HepG2 (cell line): ENCODE data around the gene IL1RL2. TPM values are rescaled to one million over a fixed set of nuclear protein-coding genes. Genes with fewer than 3 reads are reported as not detected.

Experiments
- ATAC-seq: fragments of 200-7000 bp; cut with Tn5 transposase; 3 replicates; pipeline ENCODE4 v1.9.1; 2020; ENCODE audit warnings: mild to moderate bottlenecking, moderate library complexity
- BruUV-seq: library from RNA; stranded (reverse); fragments of 400-500 nt; replicated peaks from 2 replicates; lab custom pipeline; 2021; lab: Mats Ljungman, UMichigan
- CTCF ChIA-PET: fragments of 300-600 bp; formaldehyde crosslinking; extraction: SDS; loops from one replicate; lab custom pipeline; 2021; ENCODE audit warnings: low total read pairs, inconsistent platforms, low intra/inter-chr PET ratio; lab: Yijun Ruan, JAX
- POLR2A ChIA-PET: fragments of 350-600 bp; sonication (Branson Sonifier 250); formaldehyde crosslinking; loops from one replicate; lab custom pipeline; 2020; ENCODE audit warnings: antibody characterized with exemption, inconsistent platforms; lab: Yijun Ruan, JAX
- DNase-seq: peaks from one replicate; pipeline ENCODE4 v3.0.0-alpha.2; 2015; ENCODE audit warnings: low spot score
- FAIRE-seq: peaks from 3 replicates; lab custom pipeline; 2011; peaks lifted over from hg19 to GRCh38; lab: Jason Lieb, UNC
- H2AFZ ChIP-seq: one replicate; pipeline ENCODE4 v1.6.1; 2011; ENCODE audit warnings: low read length, inconsistent platforms
- H3K27ac ChIP-seq: fragments of 300-600 bp; 3 replicates; pipeline ENCODE4 v1.8.0; 2011; ENCODE audit warnings: mixed run types, mild to moderate bottlenecking, mixed read lengths, low read length, inconsistent platforms; ENCODE audit not compliant: insufficient read depth; ENCODE audit errors: extremely low read length
- H3K27me3 ChIP-seq, 2 experiments: fragments of 200-600 bp in 1 of 2; 2 replicates in 1 of 2; 3 replicates in 1 of 2; pipeline versions ENCODE4 v1.6.0 to v1.8.0; 2011; ENCODE audit warnings: low read length in 2 of 2, mild to moderate bottlenecking in 2 of 2, moderate library complexity in 2 of 2, inconsistent platforms in 1 of 2; ENCODE audit not compliant: insufficient read depth in 2 of 2, control insufficient read depth in 1 of 2
- H3K36me3 ChIP-seq, 2 experiments: fragments of 200-600 bp in 1 of 2; replicated peaks in 1 of 2; 2 replicates in 1 of 2; 3 replicates in 1 of 2; pipeline versions ENCODE4 v1.5.1 to v1.8.0; 2011; ENCODE audit warnings: low read length in 2 of 2, inconsistent platforms in 1 of 2; ENCODE audit not compliant: insufficient read depth in 2 of 2, control insufficient read depth in 1 of 2
- H3K4me1 ChIP-seq: 2 replicates; pipeline ENCODE4 v1.5.1; 2012; ENCODE audit warnings: low read length, inconsistent platforms; ENCODE audit not compliant: insufficient read depth
- H3K4me2 ChIP-seq: 2 replicates; pipeline ENCODE4 v1.6.0; 2011; ENCODE audit warnings: low read depth, low read length, inconsistent platforms
- H3K4me3 ChIP-seq, 3 experiments: fragments of 200-600 bp in 1 of 3; sonication (generic), shearing (Covaris generic) in 1 of 3; replicated peaks in 1 of 3; 2 replicates each; pipeline ENCODE4 v1.5.1; 2011 to 2016; ENCODE audit warnings: low read length in 3 of 3, inconsistent platforms in 2 of 3, low read depth in 2 of 3, mild to moderate bottlenecking in 2 of 3, control low read depth in 1 of 3, mixed read lengths in 1 of 3; ENCODE audit not compliant: insufficient read depth in 1 of 3
- H3K79me2 ChIP-seq: one replicate; pipeline ENCODE4 v1.6.1; 2011; ENCODE audit warnings: low read length, inconsistent platforms; ENCODE audit not compliant: insufficient read depth
- H3K9ac ChIP-seq: 2 replicates; pipeline ENCODE4 v1.6.0; 2011; ENCODE audit warnings: mild to moderate bottlenecking, low read depth, low read length, inconsistent platforms; ENCODE audit not compliant: insufficient read depth
- H3K9me3 ChIP-seq: 2 replicates; pipeline ENCODE4 v1.5.1; 2012; ENCODE audit warnings: mild to moderate bottlenecking, low read length
- H4K20me1 ChIP-seq: 2 replicates; pipeline ENCODE4 v1.6.0; 2011; ENCODE audit warnings: inconsistent platforms, mild to moderate bottlenecking, low read length, moderate library complexity; ENCODE audit not compliant: insufficient read depth
- ADNP ChIP-seq: sonication (generic); formaldehyde crosslinking; IDR thresholded peaks from 2 replicates; pipeline ENCODE4 v1.4.0; 2020; ENCODE audit warnings: missing genetic modification reagents
- ERF ChIP-seq: IDR thresholded peaks from 2 replicates; pipeline ENCODE4 v1.6.1; 2018; ENCODE audit warnings: missing biosample characterization, missing genetic modification reagents
- HCFC1 ChIP-seq: fragments of 150-350 bp; IDR thresholded peaks from 2 replicates; pipeline ENCODE4 v1.6.1; 2014; ENCODE audit warnings: low read depth, low read length
- HIVEP1 ChIP-seq: sonication (generic); formaldehyde crosslinking; IDR thresholded peaks from 2 replicates; pipeline ENCODE4 v1.4.0; 2020; ENCODE audit warnings: mild to moderate bottlenecking, missing genetic modification reagents
- HOXA9 ChIP-seq: sonication (generic); formaldehyde crosslinking; IDR thresholded peaks from 2 replicates; pipeline ENCODE4 v1.8.1; 2022; ENCODE audit warnings: missing genetic modification reagents, mild to moderate bottlenecking, moderate library complexity, borderline replicate concordance
- JUNB ChIP-seq: sonication (generic); formaldehyde crosslinking; IDR thresholded peaks from 2 replicates; pipeline ENCODE4 v1.8.0; 2022; ENCODE audit warnings: missing genetic modification reagents, mild to moderate bottlenecking, borderline replicate concordance
- KLF12 ChIP-seq: sonication (generic); formaldehyde crosslinking; IDR thresholded peaks from 2 replicates; pipeline ENCODE4 v1.4.0; 2020; ENCODE audit warnings: missing genetic modification reagents, borderline replicate concordance
- MED1 ChIP-seq: sonication (generic); formaldehyde crosslinking; IDR thresholded peaks from 2 replicates; pipeline ENCODE4 v1.4.0; 2020; ENCODE audit warnings: missing genetic modification reagents
- POGZ ChIP-seq: sonication (generic); formaldehyde crosslinking; IDR thresholded peaks from 2 replicates; pipeline ENCODE4 v1.4.0; 2020; ENCODE audit warnings: mild to moderate bottlenecking, missing genetic modification reagents
- SRSF1 ChIP-seq: fragments of 200-400 bp; formaldehyde crosslinking; optimal IDR thresholded peaks from 2 replicates; pipeline ENCODE3; 2017; ENCODE audit warnings: mild to moderate bottlenecking, low read depth, low read length, moderate library complexity
- YEATS4 ChIP-seq: sonication (generic); formaldehyde crosslinking; IDR thresholded peaks from 2 replicates; pipeline ENCODE4 v1.4.0; 2020; ENCODE audit warnings: missing genetic modification reagents, borderline replicate concordance
- ZKSCAN5 ChIP-seq: sonication (generic); formaldehyde crosslinking; IDR thresholded peaks from 2 replicates; pipeline ENCODE4 v1.5.1; 2020; ENCODE audit warnings: mild to moderate bottlenecking, missing genetic modification reagents
- ZNF326 ChIP-seq: sonication (generic); formaldehyde crosslinking; IDR thresholded peaks from 2 replicates; pipeline ENCODE4 v1.4.0; 2020; ENCODE audit warnings: missing genetic modification reagents, borderline replicate concordance
- ZNF333 ChIP-seq: sonication (generic); formaldehyde crosslinking; IDR thresholded peaks from 2 replicates; pipeline ENCODE4 v1.4.0; 2020; ENCODE audit warnings: mild to moderate bottlenecking, missing genetic modification reagents, borderline replicate concordance
- ZNF343 ChIP-seq: sonication (generic); formaldehyde crosslinking; IDR thresholded peaks from 2 replicates; pipeline ENCODE4 v1.4.0; 2020; ENCODE audit warnings: mild to moderate bottlenecking, missing genetic modification reagents
- ZNF589 ChIP-seq: sonication (generic); formaldehyde crosslinking; conservative IDR thresholded peaks from 2 replicates; pipeline ENCODE4 v1.8.0; 2022; ENCODE audit warnings: mild to moderate bottlenecking, moderate library complexity, missing genetic modification reagents
- WGBS: methylation state at CpG from one replicate; pipeline ENCODE4 v1.1.6; 2017; ENCODE audit warnings: low lambda C conversion rate; 5-methylcytosine and 5-hydroxymethylcytosine counted together
- in situ Hi-C: cut with HindIII; loops from 2 replicates; pipeline ENCODE4 v1.10.0; 2017; ENCODE audit warnings: low pct_unique_long_range_greater_than_20kb; ENCODE audit not compliant: extremely low pct_ligation_motif_present
- intact Hi-C: fragments of 100-400 bp; cut with micrococcal nuclease; formaldehyde crosslinking; loops from one replicate; pipeline ENCODE4 v1.10.0; 2022; ENCODE audit not compliant: unreplicated experiment
- polyA plus RNA-seq, 8 experiments: library from polyadenylated mRNA; depleted of rRNA in 3 of 8; stranded (reverse) in 7 of 8; unstranded in 1 of 8; fragments of >200 nt; fragmentation: Illumina TruSeq in 4 of 8; extraction: Trizol in 4 of 8; gene quantifications; 2 replicates each; pipeline versions ENCODE4 v1.2.1 to v1.2.3, GENCODE V29; 2011 to 2016; ENCODE audit warnings: low read depth in 4 of 8, missing spikeins in 1 of 8, mixed read lengths in 1 of 8; ENCODE audit not compliant: insufficient read depth in 1 of 8
- total RNA-seq, 5 experiments: library from RNA; depleted of rRNA; stranded (reverse); fragments of >200 nt; fragmentation: Illumina TruSeq; extraction: Trizol; gene quantifications; 2 replicates each; pipeline ENCODE4 v1.2.3, GENCODE V29; 2016; ENCODE audit warnings: low read depth in 1 of 5
- TF ChIP-seq, protein P1 (sequence below): conservative IDR thresholded peaks from 2 replicates; pipeline ENCODE4 v1.6.1; 2018; ENCODE audit warnings: missing genetic modification reagents
- TF ChIP-seq, protein P2 (sequence below): sonication (generic); formaldehyde crosslinking; IDR thresholded peaks from 2 replicates; pipeline ENCODE4 v1.4.0; 2020; ENCODE audit warnings: mild to moderate bottlenecking, missing genetic modification reagents
- TF ChIP-seq, protein P3 (sequence below): sonication (generic); formaldehyde crosslinking; IDR thresholded peaks from 2 replicates; pipeline ENCODE4 v1.4.0; 2020; ENCODE audit warnings: mild to moderate bottlenecking, missing genetic modification reagents
- TF ChIP-seq, protein P4 (sequence below): sonication (generic); formaldehyde crosslinking; IDR thresholded peaks from 2 replicates; pipeline ENCODE4 v1.9.0; 2022; ENCODE audit warnings: missing genetic modification reagents, mild to moderate bottlenecking, borderline replicate concordance

The IL1RL2 gene
- total and polyA plus RNA-seq, 2 of the 13 experiments (the other 11 are each of a cell fraction or from before 2014, with no cell fraction given), result 0.03 TPM; not detected in 1

DNA sequence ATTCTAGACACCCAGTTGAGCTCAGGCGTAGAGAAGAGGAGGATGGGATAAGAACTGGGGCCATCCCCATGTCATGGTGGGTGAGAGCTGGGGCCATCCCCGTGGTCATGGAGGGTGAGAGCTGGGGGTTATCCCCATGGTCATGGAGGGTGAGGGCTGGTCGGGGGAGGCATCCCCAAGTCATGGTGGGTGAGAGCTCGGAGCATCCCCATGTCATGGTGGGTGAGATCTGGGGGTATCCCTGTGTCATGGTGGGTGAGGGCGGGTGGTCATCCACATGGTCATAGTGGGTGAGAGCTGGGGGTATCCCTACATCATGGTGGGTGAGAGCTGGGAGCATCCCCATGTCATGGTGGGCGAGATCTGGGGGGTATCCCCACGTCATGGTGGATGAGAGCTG lies 52.5 kb downstream of the IL1RL2 start:
- H3K27me3 ChIP-seq, result peaks cover 0 to 26% of the 10 kb centered on the region in 2 experiments; a peak in 3 of 5 replicates
- H2AFZ ChIP-seq, result no peak overlapping the region
- whole genome bisulfite sequencing, result 81% methylated on average over 7 of the region's 7 CpGs
- no peak overlapping the region for H3K9ac ChIP-seq
- H3K4me2 ChIP-seq, result no peak overlapping the region
- ChIA-PET POLR2A (interaction anchor here (1.6 kb wide), 1 partner anchor 97 kb away, joined by 5 read pairs; the partner anchor contains the start of gene IL1R1), CTCF (interaction anchor here (2.5 to 3.9 kb wide), 2 partner anchors 219 to 232 kb away, joined by 25 to 38 read pairs; no protein-coding TSS in a partner anchor)
- ATAC-seq (no peak), DNase-seq (no peak), FAIRE-seq (no peak)
- no peaks in the 10 kb centered on the region for H3K79me2 ChIP-seq
- no TSS peak for BruUV-seq
- intact Hi-C loops, result no loop called here
- H3K9me3 ChIP-seq, result no peaks in the 10 kb centered on the region
- no peaks in the 10 kb centered on the region for H4K20me1 ChIP-seq
- H3K27ac ChIP-seq, result no peak overlapping the region
- H3K4me1 ChIP-seq, result peaks cover 58% of the 10 kb centered on the region
- no peak overlapping the region for H3K4me3 ChIP-seq
- in situ Hi-C loops, result loop anchor here (5.0 to 10.0 kb wide), 2 partner anchors 217 to 355 kb away; no protein-coding TSS in a partner anchor
- no peaks in the 10 kb centered on the region for H3K36me3 ChIP-seq
- TF ChIP-seq, protein P1, sequence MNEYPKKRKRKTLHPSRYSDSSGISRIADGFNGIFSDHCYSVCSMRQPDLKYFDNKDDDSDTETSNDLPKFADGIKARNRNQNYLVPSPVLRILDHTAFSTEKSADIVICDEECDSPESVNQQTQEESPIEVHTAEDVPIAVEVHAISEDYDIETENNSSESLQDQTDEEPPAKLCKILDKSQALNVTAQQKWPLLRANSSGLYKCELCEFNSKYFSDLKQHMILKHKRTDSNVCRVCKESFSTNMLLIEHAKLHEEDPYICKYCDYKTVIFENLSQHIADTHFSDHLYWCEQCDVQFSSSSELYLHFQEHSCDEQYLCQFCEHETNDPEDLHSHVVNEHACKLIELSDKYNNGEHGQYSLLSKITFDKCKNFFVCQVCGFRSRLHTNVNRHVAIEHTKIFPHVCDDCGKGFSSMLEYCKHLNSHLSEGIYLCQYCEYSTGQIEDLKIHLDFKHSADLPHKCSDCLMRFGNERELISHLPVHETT, result no peak
- TF ChIP-seq JUNB (no peak), ZNF333 (CRISPR knock-in tag) (0 out of 2 replicates have a peak, but pooled peaks have one; percentile 32), SRSF1 (no peak), YEATS4 (CRISPR knock-in tag) (no peak), HCFC1 (no peak), ADNP (CRISPR knock-in tag) (no peak), KLF12 (CRISPR knock-in tag) (no peak), HOXA9 (CRISPR knock-in tag) (0 out of 2 replicates have a peak, but pooled peaks have one; percentile 43), ZNF343 (CRISPR knock-in tag) (no peak), POGZ (CRISPR knock-in tag) (0 out of 2 replicates have a peak, but pooled peaks have one; percentile 27), ZKSCAN5 (CRISPR knock-in tag) (no peak), HIVEP1 (CRISPR knock-in tag) (0 out of 2 replicates have a peak, but pooled peaks have one; percentile 38), ERF (CRISPR knock-in tag) (no peak), MED1 (CRISPR knock-in tag) (no peak), ZNF326 (CRISPR knock-in tag) (no peak), ZNF589 (CRISPR knock-in tag) (no peak)
- TF ChIP-seq, protein P2, sequence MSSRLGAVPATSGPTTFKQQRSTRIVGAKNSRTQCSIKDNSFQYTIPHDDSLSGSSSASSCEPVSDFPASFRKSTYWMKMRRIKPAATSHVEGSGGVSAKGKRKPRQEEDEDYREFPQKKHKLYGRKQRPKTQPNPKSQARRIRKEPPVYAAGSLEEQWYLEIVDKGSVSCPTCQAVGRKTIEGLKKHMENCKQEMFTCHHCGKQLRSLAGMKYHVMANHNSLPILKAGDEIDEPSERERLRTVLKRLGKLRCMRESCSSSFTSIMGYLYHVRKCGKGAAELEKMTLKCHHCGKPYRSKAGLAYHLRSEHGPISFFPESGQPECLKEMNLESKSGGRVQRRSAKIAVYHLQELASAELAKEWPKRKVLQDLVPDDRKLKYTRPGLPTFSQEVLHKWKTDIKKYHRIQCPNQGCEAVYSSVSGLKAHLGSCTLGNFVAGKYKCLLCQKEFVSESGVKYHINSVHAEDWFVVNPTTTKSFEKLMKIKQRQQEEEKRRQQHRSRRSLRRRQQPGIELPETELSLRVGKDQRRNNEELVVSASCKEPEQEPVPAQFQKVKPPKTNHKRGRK (CRISPR knock-in tag), result no peak
- TF ChIP-seq, protein P3, sequence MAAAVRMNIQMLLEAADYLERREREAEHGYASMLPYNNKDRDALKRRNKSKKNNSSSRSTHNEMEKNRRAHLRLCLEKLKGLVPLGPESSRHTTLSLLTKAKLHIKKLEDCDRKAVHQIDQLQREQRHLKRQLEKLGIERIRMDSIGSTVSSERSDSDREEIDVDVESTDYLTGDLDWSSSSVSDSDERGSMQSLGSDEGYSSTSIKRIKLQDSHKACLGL (CRISPR knock-in tag), result peak; percentile 44; the same call in 1 of the 2 replicates
- TF ChIP-seq, protein P4, sequence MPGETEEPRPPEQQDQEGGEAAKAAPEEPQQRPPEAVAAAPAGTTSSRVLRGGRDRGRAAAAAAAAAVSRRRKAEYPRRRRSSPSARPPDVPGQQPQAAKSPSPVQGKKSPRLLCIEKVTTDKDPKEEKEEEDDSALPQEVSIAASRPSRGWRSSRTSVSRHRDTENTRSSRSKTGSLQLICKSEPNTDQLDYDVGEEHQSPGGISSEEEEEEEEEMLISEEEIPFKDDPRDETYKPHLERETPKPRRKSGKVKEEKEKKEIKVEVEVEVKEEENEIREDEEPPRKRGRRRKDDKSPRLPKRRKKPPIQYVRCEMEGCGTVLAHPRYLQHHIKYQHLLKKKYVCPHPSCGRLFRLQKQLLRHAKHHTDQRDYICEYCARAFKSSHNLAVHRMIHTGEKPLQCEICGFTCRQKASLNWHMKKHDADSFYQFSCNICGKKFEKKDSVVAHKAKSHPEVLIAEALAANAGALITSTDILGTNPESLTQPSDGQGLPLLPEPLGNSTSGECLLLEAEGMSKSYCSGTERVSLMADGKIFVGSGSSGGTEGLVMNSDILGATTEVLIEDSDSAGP (CRISPR knock-in tag), result peak; percentile 19; the same call in 1 of the 2 replicates
